ENCODE data around the gene CAMTA1. TPM values are rescaled to one million over a fixed set of nuclear protein-coding genes. Genes with fewer than 3 reads are reported as not detected.

The CAMTA1 gene
- total RNA-seq, 1 donor: 19.9 TPM

DNA sequence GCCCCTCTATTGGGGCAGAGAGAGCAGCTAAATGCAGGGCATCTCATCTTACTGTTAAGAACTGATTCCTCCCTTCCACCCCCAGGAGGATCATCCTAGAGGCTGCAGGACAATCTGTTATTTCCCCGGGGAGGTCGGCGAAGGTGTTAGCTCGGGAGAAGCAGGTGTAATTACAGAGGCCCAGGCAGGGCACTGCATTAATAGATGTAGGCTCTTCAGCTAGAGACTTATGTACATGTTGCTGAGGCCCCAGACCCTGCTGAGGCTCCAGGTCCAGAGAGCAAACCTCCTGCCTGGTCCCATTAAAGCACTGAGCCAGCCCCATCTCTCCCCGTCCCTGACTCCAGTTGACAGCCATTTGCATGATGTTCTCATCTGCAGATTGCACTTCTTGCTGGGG is 665.6 kb downstream of the CAMTA1 start:
- no peak for DNase-seq (ENCODE audit: low read depth in 2 of 3, low spot score in 2 of 3)

DNA sequence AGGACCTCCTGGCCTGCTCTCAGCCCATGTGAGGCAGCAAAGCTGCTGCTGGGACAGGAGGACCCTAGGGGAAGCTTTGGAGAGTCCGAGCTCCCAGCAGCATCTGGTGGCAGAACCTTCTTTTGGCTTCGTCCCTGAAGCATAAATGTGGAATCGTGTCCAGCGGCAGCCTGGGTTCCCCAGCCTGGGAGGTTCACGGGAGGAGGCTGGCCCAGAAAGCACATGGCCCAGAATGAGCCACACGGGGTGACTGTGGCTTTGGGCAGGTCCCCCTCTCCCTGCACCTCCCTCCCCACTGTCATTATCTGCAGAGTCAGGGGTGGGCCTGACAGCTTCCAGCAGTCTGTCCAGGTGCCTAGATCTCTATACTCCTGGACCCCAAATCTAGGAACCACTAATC is 667.8 kb downstream of the CAMTA1 start:
- no peak for DNase-seq (ENCODE audit: low read depth in 2 of 3, low spot score in 2 of 3)

- peak in 2 of 3 donors; percentile 8 to 12 for DNase-seq (ENCODE audit: low read depth in 2 of 3, low spot score in 2 of 3)
Observed at GRCh38 chr1:7454052-7454815, 669.0 kb downstream of the CAMTA1 start.

DNA sequence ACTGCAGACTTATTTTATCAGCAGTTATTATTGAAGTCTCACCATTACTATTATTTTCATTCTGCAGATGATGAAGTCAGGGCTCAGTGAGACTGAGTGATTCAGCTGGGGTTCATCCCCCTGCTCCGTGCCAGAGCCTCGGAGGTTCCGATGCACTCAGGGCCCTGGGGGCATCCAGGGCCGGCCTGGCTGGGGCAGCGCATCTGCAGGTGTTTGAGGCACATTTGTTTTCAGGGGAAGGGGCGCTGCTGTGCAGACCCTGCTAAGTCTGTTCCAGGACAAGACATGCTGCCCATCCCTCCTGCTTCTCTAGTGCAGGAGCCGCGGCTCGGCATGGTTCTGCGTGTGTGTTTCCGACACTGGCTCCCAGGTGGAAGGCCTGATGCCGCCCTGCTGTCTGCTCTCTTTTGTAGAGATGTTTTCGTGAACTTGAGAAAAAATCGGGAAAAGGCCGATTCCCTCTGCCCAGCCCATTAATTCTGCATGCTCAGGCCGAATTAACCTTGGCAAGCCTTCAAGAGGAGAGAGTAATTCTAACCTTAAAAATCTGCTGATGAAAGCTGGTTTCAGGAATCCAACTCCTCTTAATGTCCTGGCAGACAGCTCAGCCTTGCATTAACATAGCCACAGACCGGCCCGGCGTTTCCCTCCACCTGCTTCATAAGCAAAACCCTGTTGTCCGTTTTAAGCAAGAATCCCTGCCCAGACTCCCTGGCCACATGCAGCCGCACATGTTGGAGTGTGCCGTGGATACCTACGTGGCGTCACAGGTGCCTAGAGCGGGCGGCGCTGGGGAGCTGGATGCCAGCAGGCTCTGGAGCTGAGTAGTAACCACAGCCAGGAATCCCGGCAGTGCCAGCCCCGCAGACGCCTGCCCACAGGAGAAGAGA is 669.9 kb downstream of the CAMTA1 start:
- no peak for DNase-seq (ENCODE audit: low read depth in 2 of 3, low spot score in 2 of 3)

- no peak for DNase-seq (ENCODE audit: low read depth in 2 of 3, low spot score in 2 of 3)
Observed at GRCh38 chr1:7455796-7456721, 670.8 kb downstream of the CAMTA1 start.

GRCh38 chr1:7456722-7457082 is 671.4 kb downstream of the CAMTA1 start:
- no peak for DNase-seq (ENCODE audit: low read depth in 2 of 3, low spot score in 2 of 3)

DNA sequence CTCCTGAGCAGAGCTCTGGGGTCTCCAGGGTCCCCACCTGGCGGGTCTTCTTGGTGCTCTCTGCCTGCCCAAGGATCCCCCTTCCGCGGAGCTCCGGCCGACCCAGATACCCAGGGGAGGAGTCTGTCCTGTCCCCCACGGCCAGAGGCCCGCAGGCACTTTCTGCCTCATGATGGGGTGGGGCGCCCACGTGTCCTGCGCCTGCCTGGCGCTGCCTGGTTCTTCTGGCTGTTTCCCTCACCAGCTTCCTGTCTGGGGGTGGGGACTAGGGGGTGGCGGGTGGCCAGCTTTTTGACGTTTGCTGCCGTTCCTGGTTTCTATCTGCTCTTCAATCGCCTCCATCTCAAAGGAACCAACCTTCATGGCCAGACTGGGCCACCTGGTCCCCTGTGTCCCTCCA is 672.6 kb downstream of the CAMTA1 start:
- peak in 2 of 3 donors; percentile 16 to 51 for DNase-seq (ENCODE audit: low read depth in 2 of 3, low spot score in 2 of 3)

DNA sequence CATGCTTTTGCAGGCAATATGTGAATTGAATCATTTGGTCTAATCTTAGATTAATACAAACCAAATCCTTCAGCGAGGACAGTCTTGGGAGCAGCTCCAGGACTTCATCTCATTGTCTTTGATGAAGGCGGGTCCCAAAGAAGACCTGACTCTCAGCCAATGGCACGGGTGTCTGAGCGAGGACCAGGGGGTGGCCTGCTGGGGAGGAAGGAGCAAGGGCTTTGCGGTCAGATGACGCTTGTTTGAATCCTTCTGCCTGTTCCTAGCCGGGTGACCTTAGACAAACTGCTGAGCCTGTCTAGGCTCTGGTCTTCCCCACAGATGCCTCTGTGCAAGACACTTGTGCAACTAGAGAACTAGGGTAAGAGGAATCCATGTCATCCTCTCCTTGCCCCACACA is 673.7 kb downstream of the CAMTA1 start:
- DNase-seq (ENCODE audit: low read depth in 2 of 3, low spot score in 2 of 3): no peak

DNA sequence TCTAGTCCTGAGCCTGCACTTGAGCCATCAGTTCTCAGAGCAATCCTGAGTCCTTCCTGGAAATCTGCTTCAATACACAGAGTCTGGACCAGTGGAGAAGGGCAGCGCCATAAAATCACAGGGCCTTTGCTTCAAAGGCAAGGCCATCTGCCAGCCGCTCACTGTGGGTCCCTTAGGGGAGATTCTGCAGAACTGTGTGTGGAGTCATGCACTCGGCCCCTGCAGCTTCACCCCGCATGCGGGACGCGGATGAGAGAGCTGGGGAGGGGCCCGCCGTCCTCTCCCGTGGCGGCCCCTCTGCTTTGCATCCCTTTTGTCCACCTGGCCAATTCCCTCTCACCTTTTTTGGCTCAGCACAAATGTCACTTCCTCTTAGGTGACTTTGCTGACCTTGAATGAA is 674.7 kb downstream of the CAMTA1 start:
- no peak for DNase-seq (ENCODE audit: low read depth in 2 of 3, low spot score in 2 of 3)

DNA sequence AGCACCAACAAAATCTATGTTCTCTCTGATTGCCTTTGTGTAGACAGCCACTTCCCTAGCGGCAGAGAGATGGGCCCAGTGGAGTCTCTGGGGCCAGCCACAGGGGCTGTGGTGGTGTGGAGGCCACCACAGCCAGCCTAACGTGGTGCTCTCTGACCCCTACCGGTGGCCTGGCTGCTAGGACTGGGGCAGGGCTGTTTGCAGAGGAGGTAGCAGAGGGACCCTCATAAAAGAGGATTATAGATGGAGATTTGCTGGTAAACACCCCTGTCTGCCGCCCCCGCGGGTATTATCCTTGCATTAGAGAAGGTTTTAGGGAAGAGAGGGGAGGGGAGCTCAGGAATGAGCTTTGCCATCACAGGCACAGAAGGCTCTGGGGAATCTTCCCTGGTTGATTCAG is 675.6 kb downstream of the CAMTA1 start:
- no peak for DNase-seq (ENCODE audit: low read depth in 2 of 3, low spot score in 2 of 3)

- DNase-seq (ENCODE audit: low read depth in 2 of 3, low spot score in 2 of 3): no peak
Observed at GRCh38 chr1:7462617-7463016, 677.4 kb downstream of the CAMTA1 start.

DNA sequence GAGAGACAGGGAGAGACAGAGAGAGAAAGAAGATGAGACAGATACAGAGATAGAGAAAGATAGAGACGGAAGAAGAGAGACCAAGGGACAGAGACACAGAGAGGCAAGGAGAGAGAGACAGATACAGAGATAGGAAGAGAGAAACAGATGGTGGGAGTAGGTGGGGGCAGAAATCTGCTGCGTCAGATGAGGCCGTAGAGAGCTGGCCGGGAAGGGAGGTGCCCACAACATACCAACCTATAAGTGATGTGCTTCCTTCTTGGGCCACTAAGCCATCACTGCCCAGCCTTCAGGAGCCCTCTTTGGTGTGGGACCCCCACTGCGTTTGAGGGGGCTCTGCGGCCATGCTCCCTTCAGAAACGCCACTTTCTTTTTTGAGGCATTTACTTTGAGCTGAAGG is 678.3 kb downstream of the CAMTA1 start:
- peak in 1 of 3 donors; percentile 2 for DNase-seq (ENCODE audit: low read depth in 2 of 3, low spot score in 2 of 3)

DNA sequence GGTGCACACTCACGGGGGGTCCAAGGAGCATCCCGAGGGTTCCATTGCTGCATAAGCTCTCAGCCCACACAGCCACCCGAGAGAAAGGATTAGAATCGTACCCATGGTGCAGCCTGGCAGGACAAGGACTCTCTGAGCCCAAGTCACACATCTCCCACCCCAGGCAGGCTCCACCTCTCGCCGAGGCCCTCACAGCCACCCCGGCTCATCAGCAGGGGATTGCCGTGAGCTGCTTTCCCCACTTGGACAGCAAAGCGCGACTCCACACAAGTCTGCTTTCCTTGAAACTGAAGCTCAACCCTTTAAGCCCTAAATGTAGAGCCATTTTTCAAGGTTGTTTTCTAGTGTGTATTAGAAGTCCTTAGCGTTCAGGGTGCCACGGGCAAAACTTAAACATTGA is 679.5 kb downstream of the CAMTA1 start:
- no peak for DNase-seq (ENCODE audit: low read depth in 2 of 3, low spot score in 2 of 3)

- DNase-seq (ENCODE audit: low read depth in 2 of 3, low spot score in 2 of 3): no peak
Observed at GRCh38 chr1:7467476-7468175, 682.4 kb downstream of the CAMTA1 start.

- DNase-seq (ENCODE audit: low read depth in 2 of 3, low spot score in 2 of 3): no peak
Observed at GRCh38 chr1:7468248-7468647, 683.0 kb downstream of the CAMTA1 start.

DNA sequence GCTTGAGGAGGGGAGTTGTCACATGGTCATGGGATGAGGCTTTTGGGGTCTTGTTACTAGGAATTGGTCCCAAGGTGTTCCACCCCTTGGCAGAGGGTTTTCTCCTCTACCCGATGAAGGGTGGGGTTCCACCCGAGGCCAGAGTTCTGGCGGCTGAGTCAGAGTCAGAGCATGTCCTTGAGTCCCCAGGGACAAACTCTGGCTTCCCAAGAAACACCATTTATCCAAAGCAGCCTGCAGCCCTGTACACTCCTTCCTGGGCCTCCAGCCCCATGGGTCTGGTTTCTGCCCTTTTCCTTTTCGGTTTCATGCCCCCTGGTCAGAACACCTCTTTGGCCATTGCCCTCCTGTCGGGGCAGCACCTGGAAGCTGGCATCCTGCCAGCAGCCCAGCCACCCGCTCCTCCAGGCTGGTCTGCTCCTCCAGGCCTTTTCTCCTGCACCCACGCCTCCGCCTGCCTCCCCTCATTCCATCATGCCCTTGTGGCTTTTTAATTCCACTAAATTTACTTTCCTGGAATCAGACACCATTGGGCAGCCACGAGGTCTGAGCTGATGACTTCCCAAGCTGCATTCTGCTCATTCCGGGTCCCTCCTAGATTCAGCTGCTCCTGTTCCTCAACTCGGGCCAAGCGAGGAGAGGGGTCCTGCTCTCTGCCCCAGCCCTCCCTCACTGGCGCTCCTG is 684.1 kb downstream of the CAMTA1 start:
- no peak for DNase-seq (ENCODE audit: low read depth in 2 of 3, low spot score in 2 of 3)

DNA sequence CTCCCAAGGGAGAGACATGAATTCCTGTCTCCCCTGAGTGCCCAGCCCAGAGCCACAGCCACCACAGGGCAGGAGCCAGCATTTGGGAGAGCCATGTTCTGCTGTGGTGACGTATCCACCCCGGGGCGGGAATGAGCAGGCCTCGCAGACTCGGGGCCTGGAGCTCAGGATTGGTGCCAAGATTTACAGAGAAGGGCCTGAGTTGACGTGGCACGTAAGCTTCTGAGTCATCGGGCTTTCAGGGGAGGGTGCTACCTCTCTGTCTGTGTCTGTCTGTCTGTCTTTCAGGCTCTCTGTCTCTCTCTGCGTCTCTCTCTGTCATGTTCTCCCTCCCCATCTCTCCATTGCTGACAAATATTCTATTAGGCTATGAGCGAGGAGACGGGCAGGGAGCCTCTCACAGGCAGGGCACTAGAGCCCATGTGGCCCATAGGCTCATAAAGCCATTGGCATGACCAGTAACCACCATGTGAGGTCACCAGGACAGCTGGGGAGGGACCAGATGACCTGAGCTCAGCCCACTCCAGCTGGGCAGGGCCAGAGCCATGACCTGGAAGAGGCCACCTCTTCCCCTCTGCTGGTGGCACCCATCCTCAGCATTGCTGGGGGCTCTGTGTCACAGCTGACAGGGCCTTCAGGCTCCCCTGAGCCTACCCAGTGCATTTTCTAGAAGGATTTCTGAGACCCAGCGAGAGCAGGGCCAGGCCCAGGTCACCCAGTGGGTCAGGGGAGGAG is 685.8 kb downstream of the CAMTA1 start:
- no peak for DNase-seq (ENCODE audit: low read depth in 2 of 3, low spot score in 2 of 3)

GRCh38 chr1:7471836-7472235 is 686.6 kb downstream of the CAMTA1 start:
- DNase-seq (ENCODE audit: low read depth in 2 of 3, low spot score in 2 of 3): no peak
